PFSK-1 (cell line): ENCODE results near the gene LMNTD1.

Experiments
- FOXP2 ChIP-seq: optimal IDR thresholded peaks from 2 replicates; pipeline ENCODE3; 2011; ENCODE audit warnings: borderline replicate concordance, control low read depth, inconsistent platforms; ENCODE audit not compliant: insufficient read depth; ENCODE audit errors: extremely low read length, extremely low read depth
- POLR2AphosphoS5 ChIP-seq: IDR thresholded peaks from 2 replicates; pipeline ENCODE4 v1.6.1; 2012; ENCODE audit warnings: low read depth, mild to moderate bottlenecking, control low read depth, low read length, moderate library complexity
- REST ChIP-seq, 2 experiments: IDR thresholded peaks; 2 replicates each; pipeline versions ENCODE4 v1.6.1 to v1.8.0; 2011 to 2012; ENCODE audit warnings: low read depth in 2 of 2, low read length in 2 of 2, control low read depth in 1 of 2, inconsistent platforms in 1 of 2, mild to moderate bottlenecking in 1 of 2, moderate library complexity in 1 of 2; ENCODE audit not compliant: insufficient read depth in 1 of 2
- SIN3A ChIP-seq: IDR thresholded peaks from 2 replicates; pipeline ENCODE4 v1.6.1; 2012; ENCODE audit warnings: mild to moderate bottlenecking, low read length, moderate library complexity, borderline replicate concordance; ENCODE audit not compliant: insufficient read depth
- TAF1 ChIP-seq: IDR thresholded peaks from 2 replicates; pipeline ENCODE4 v1.6.1; 2012; ENCODE audit warnings: low read length, control low read depth, borderline replicate concordance; ENCODE audit not compliant: insufficient read depth

GRCh38 chr12:25583545-25583944, 30.5 kb upstream of the LMNTD1 start:
- TF ChIP-seq POLR2AphosphoS5, result no peak
- no peak for TF ChIP-seq SIN3A
- TF ChIP-seq TAF1, result no peak
- TF ChIP-seq REST (IDR thresholded peaks at IDR 0.05; ENCODE audit: insufficient read depth in 1 of 2, low read depth in 2 of 2, low read length in 2 of 2), result no peak
- no peak for TF ChIP-seq FOXP2
